Measurements from ENCODE around the gene PSMA5. TPM values are rescaled to one million over a fixed set of nuclear protein-coding genes. Genes with fewer than 3 reads are reported as not detected.
A peak's percentile ranks its signal among the peaks of the same experiment; 100 is the strongest.

Gene PSMA5
- total and polyA plus RNA-seq, 10 of the 15 experiments (the other 5 are each of a cell fraction or from before 2014, with no cell fraction given) = 58.7 to 271 (median 187) TPM

DNA sequence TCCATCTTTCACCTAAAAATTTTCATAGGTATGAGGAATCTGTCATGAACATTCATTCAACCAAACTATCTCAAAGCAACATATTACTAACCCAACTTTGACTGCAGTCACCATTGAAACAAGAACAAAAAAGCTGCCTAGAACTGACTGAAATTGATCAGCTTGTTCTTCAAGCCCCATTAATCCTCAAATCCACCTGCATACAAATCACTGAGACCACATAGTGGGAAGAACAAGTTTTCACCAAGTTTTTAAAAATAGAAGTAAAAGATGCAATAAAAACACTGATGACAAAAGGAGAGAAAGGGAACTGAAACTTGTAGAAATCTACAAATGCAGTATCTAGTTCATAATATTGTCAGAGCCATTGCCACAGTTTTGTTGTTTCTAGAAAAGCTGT lies 34.6 kb downstream of the PSMA5 start (continued):
- TF ChIP-seq, protein P1, sequence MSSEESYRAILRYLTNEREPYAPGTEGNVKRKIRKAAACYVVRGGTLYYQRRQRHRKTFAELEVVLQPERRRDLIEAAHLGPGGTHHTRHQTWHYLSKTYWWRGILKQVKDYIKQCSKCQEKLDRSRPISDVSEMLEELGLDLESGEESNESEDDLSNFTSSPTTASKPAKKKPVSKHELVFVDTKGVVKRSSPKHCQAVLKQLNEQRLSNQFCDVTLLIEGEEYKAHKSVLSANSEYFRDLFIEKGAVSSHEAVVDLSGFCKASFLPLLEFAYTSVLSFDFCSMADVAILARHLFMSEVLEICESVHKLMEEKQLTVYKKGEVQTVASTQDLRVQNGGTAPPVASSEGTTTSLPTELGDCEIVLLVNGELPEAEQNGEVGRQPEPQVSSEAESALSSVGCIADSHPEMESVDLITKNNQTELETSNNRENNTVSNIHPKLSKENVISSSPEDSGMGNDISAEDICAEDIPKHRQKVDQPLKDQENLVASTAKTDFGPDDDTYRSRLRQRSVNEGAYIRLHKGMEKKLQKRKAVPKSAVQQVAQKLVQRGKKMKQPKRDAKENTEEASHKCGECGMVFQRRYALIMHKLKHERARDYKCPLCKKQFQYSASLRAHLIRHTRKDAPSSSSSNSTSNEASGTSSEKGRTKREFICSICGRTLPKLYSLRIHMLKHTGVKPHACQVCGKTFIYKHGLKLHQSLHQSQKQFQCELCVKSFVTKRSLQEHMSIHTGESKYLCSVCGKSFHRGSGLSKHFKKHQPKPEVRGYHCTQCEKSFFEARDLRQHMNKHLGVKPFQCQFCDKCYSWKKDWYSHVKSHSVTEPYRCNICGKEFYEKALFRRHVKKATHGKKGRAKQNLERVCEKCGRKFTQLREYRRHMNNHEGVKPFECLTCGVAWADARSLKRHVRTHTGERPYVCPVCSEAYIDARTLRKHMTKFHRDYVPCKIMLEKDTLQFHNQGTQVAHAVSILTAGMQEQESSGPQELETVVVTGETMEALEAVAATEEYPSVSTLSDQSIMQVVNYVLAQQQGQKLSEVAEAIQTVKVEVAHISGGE (CRISPR knock-in tag; IDR thresholded peaks at IDR 0.05) = no peak
- TF ChIP-seq SUZ12 (IDR thresholded peaks at IDR 0.05; ENCODE audit: unreplicated experiment) (no peak), CBX3 (IDR thresholded peaks at IDR 0.05; ENCODE audit: borderline replicate concordance, low read depth) (no peak), SRF (IDR thresholded peaks at IDR 0.05; ENCODE audit: low read depth in 2 of 2, low read length in 2 of 2) (no peak), MYB (IDR thresholded peaks at IDR 0.05; ENCODE audit: borderline replicate concordance, low read depth, low read length) (no peak), ZNF384 (IDR thresholded peaks at IDR 0.05; ENCODE audit: borderline replicate concordance, low read depth, low read length) (no peak), SMAD5 (IDR thresholded peaks at IDR 0.05; ENCODE audit: low read depth) (no peak), RELA (IDR thresholded peaks at IDR 0.05; ENCODE audit: borderline replicate concordance, partially characterized antibody) (no peak), NR2C2 (IDR thresholded peaks at IDR 0.05; ENCODE audit: borderline replicate concordance, control insufficient read depth, insufficient read length, low read depth) (no peak), YBX1 (IDR thresholded peaks at IDR 0.05) (no peak), NR2F1 (conservative IDR thresholded peaks at IDR 0.05) (0 out of 2 replicates have a peak, but pooled peaks have one; percentile 15), ASH2L (IDR thresholded peaks at IDR 0.05; ENCODE audit: borderline replicate concordance, low read depth) (no peak), EZH2 (IDR thresholded peaks at IDR 0.05; ENCODE audit: borderline replicate concordance, control insufficient read depth, low read depth, low read length) (no peak), CHD4 (IDR thresholded peaks at IDR 0.05) (no peak), SMC3 (IDR thresholded peaks at IDR 0.05; ENCODE audit: borderline replicate concordance, low read length) (no peak), MTA3 (IDR thresholded peaks at IDR 0.05; ENCODE audit: borderline replicate concordance, low read length) (peak; percentile 68; the same call in 1 of the 2 replicates), SMARCA5 (IDR thresholded peaks at IDR 0.05) (no peak), NFXL1 (IDR thresholded peaks at IDR 0.05; ENCODE audit: borderline replicate concordance) (no peak), HCFC1 (IDR thresholded peaks at IDR 0.05; ENCODE audit: low read length) (no peak)
- TF ChIP-seq, protein P2, sequence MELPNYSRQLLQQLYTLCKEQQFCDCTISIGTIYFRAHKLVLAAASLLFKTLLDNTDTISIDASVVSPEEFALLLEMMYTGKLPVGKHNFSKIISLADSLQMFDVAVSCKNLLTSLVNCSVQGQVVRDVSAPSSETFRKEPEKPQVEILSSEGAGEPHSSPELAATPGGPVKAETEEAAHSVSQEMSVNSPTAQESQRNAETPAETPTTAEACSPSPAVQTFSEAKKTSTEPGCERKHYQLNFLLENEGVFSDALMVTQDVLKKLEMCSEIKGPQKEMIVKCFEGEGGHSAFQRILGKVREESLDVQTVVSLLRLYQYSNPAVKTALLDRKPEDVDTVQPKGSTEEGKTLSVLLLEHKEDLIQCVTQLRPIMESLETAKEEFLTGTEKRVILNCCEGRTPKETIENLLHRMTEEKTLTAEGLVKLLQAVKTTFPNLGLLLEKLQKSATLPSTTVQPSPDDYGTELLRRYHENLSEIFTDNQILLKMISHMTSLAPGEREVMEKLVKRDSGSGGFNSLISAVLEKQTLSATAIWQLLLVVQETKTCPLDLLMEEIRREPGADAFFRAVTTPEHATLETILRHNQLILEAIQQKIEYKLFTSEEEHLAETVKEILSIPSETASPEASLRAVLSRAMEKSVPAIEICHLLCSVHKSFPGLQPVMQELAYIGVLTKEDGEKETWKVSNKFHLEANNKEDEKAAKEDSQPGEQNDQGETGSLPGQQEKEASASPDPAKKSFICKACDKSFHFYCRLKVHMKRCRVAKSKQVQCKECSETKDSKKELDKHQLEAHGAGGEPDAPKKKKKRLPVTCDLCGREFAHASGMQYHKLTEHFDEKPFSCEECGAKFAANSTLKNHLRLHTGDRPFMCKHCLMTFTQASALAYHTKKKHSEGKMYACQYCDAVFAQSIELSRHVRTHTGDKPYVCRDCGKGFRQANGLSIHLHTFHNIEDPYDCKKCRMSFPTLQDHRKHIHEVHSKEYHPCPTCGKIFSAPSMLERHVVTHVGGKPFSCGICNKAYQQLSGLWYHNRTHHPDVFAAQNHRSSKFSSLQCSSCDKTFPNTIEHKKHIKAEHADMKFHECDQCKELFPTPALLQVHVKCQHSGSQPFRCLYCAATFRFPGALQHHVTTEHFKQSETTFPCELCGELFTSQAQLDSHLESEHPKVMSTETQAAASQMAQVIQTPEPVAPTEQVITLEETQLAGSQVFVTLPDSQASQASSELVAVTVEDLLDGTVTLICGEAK (IDR thresholded peaks at IDR 0.05; ENCODE audit: borderline replicate concordance) = no peak
- TF ChIP-seq, protein P3, sequence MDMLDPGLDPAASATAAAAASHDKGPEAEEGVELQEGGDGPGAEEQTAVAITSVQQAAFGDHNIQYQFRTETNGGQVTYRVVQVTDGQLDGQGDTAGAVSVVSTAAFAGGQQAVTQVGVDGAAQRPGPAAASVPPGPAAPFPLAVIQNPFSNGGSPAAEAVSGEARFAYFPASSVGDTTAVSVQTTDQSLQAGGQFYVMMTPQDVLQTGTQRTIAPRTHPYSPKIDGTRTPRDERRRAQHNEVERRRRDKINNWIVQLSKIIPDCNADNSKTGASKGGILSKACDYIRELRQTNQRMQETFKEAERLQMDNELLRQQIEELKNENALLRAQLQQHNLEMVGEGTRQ (IDR thresholded peaks at IDR 0.05; ENCODE audit: borderline replicate concordance, low read depth, low read length) = no peak
- TF ChIP-seq, protein P4, sequence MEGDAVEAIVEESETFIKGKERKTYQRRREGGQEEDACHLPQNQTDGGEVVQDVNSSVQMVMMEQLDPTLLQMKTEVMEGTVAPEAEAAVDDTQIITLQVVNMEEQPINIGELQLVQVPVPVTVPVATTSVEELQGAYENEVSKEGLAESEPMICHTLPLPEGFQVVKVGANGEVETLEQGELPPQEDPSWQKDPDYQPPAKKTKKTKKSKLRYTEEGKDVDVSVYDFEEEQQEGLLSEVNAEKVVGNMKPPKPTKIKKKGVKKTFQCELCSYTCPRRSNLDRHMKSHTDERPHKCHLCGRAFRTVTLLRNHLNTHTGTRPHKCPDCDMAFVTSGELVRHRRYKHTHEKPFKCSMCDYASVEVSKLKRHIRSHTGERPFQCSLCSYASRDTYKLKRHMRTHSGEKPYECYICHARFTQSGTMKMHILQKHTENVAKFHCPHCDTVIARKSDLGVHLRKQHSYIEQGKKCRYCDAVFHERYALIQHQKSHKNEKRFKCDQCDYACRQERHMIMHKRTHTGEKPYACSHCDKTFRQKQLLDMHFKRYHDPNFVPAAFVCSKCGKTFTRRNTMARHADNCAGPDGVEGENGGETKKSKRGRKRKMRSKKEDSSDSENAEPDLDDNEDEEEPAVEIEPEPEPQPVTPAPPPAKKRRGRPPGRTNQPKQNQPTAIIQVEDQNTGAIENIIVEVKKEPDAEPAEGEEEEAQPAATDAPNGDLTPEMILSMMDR (IDR thresholded peaks at IDR 0.05 in 2 of 3, conservative IDR thresholded peaks at IDR 0.05 in 1 of 3; ENCODE audit: control insufficient read depth in 2 of 3, extremely low read depth in 1 of 3, insufficient read depth in 1 of 3, low read depth in 3 of 3, low read length in 3 of 3) = no peak
